ENCODE data around the gene ABCC1. TPM values are rescaled to one million over a fixed set of nuclear protein-coding genes. Genes with fewer than 3 reads are reported as not detected.
A peak's percentile ranks its signal among the peaks of the same experiment; 100 is the strongest.

The ABCC1 gene
- polyA plus RNA-seq, 1 donor from 2014 or later = 5.8 TPM

- Mint-ChIP-seq H3K27ac (no peak overlapping the region), H3K27me3 (no peaks in the 10 kb centered on the region), H3K9me3 (peaks cover 5 to 16% (median 8%) of the 10 kb centered on the region in 3 donors)
These were observed 35.7 kb downstream of the ABCC1 start for GRCh38 chr16:15985144-15985543.

GRCh38 chr16:15986261-15986660 is 36.8 kb downstream of the ABCC1 start:
- Mint-ChIP-seq H3K36me3 (peaks cover 11% of the 10 kb centered on the region), H3K4me1 (peaks cover 19 to 25% (median 20%) of the 10 kb centered on the region in 3 donors), H3K4me3 (peak overlapping the region in 1 of 4 donors; percentile 75), H3K27ac (peak overlapping the region in 1 of 3 donors; percentile 86), H3K9me3 (peaks cover 3 to 9% (median 8%) of the 10 kb centered on the region in 3 donors), H3K27me3 (no peaks in the 10 kb centered on the region)

More at GRCh38 chr16:15985144-15985543, 35.7 kb downstream of the ABCC1 start:
- H3K4me1 Mint-ChIP-seq = peaks cover 9 to 21% (median 13%) of the 10 kb centered on the region in 3 donors
- H3K4me3 Mint-ChIP-seq = no peak overlapping the region
- H3K36me3 Mint-ChIP-seq = peaks cover 11% of the 10 kb centered on the region

- Mint-ChIP-seq H3K4me1 (peaks cover 19 to 28% (median 24%) of the 10 kb centered on the region in 3 donors), H3K4me3 (no peak overlapping the region), H3K9me3 (peaks cover 0 to 2% (median 0%) of the 10 kb centered on the region in 3 donors)
These were observed 39.0 kb downstream of the ABCC1 start for GRCh38 chr16:15988268-15989013.

GRCh38 chr16:15990902-15991301 is 41.5 kb downstream of the ABCC1 start:
- Mint-ChIP-seq H3K27ac (peak overlapping the region in 1 of 3 donors; percentile 86), H3K36me3 (peaks cover 4% of the 10 kb centered on the region), H3K9me3 (peaks cover 0 to 2% (median 0%) of the 10 kb centered on the region in 3 donors), H3K4me3 (peak overlapping the region in 1 of 4 donors; percentile 56), H3K27me3 (no peaks in the 10 kb centered on the region), H3K4me1 (peaks cover 29 to 38% (median 31%) of the 10 kb centered on the region in 3 donors)

More at GRCh38 chr16:15988268-15989013, 39.0 kb downstream of the ABCC1 start:
- H3K27me3 Mint-ChIP-seq = no peaks in the 10 kb centered on the region
- H3K36me3 Mint-ChIP-seq = peaks cover 4% of the 10 kb centered on the region
- H3K27ac Mint-ChIP-seq = peak overlapping the region in 1 of 3 donors; percentile 13

- H3K36me3 Mint-ChIP-seq = peaks cover 4% of the 10 kb centered on the region
- no peaks in the 10 kb centered on the region for H3K27me3 Mint-ChIP-seq
- H3K4me1 Mint-ChIP-seq = peaks cover 22 to 32% (median 30%) of the 10 kb centered on the region in 3 donors
- H3K9me3 Mint-ChIP-seq = peaks cover 0 to 2% (median 0%) of the 10 kb centered on the region in 3 donors
- H3K27ac Mint-ChIP-seq = peak overlapping the region in 1 of 3 donors; percentile 77
- no peak overlapping the region for H3K4me3 Mint-ChIP-seq
These were observed 43.7 kb downstream of the ABCC1 start for GRCh38 chr16:15993128-15993527.

- Mint-ChIP-seq H3K4me1 (peaks cover 25 to 33% (median 30%) of the 10 kb centered on the region in 3 donors), H3K4me3 (no peak overlapping the region), H3K27me3 (no peaks in the 10 kb centered on the region), H3K9me3 (peaks cover 0 to 2% (median 0%) of the 10 kb centered on the region in 3 donors), H3K27ac (peak overlapping the region in 2 of 3 donors; percentile 39 to 77), H3K36me3 (peaks cover 4% of the 10 kb centered on the region)
These were observed 44.1 kb downstream of the ABCC1 start for GRCh38 chr16:15993541-15993940.

GRCh38 chr16:15993946-15994665 is 44.7 kb downstream of the ABCC1 start:
- H3K27me3 Mint-ChIP-seq = no peaks in the 10 kb centered on the region
- peaks cover 0 to 2% (median 0%) of the 10 kb centered on the region in 3 donors for H3K9me3 Mint-ChIP-seq
- peak overlapping the region in 1 of 4 donors; percentile 39 for H3K4me3 Mint-ChIP-seq
- peaks cover 4% of the 10 kb centered on the region for H3K36me3 Mint-ChIP-seq
- H3K4me1 Mint-ChIP-seq = peaks cover 28 to 35% (median 32%) of the 10 kb centered on the region in 3 donors
- peak overlapping the region in 1 of 3 donors; percentile 39 for H3K27ac Mint-ChIP-seq

- H3K4me3 Mint-ChIP-seq = peak overlapping the region in 2 of 4 donors; percentile 44 to 54
- peaks cover 4% of the 10 kb centered on the region for H3K36me3 Mint-ChIP-seq
- H3K27me3 Mint-ChIP-seq = no peaks in the 10 kb centered on the region
- peaks cover 0 to 2% (median 0%) of the 10 kb centered on the region in 3 donors for H3K9me3 Mint-ChIP-seq
- peak overlapping the region in 1 of 3 donors; percentile 59 for H3K27ac Mint-ChIP-seq
- H3K4me1 Mint-ChIP-seq = peaks cover 25 to 33% (median 31%) of the 10 kb centered on the region in 3 donors
These were observed 47.2 kb downstream of the ABCC1 start for GRCh38 chr16:15996432-15997109.

- H3K27ac Mint-ChIP-seq = peak overlapping the region in 1 of 3 donors; percentile 52
- H3K9me3 Mint-ChIP-seq = no peaks in the 10 kb centered on the region
- peak overlapping the region in 1 of 4 donors; percentile 24 for H3K4me3 Mint-ChIP-seq
- H3K4me1 Mint-ChIP-seq = peaks cover 13 to 29% (median 27%) of the 10 kb centered on the region in 3 donors
- no peaks in the 10 kb centered on the region for H3K27me3 Mint-ChIP-seq
- peaks cover 4% of the 10 kb centered on the region for H3K36me3 Mint-ChIP-seq
These were observed 51.3 kb downstream of the ABCC1 start for GRCh38 chr16:16000685-16001084.

- peaks cover 17 to 32% (median 27%) of the 10 kb centered on the region in 3 donors for H3K4me1 Mint-ChIP-seq
These were observed 52.3 kb downstream of the ABCC1 start for GRCh38 chr16:16001596-16002255.

GRCh38 chr16:16003719-16004313 is 54.4 kb downstream of the ABCC1 start:
- H3K4me1 Mint-ChIP-seq = peaks cover 25 to 33% (median 33%) of the 10 kb centered on the region in 3 donors
- H3K27me3 Mint-ChIP-seq = peaks cover 4% of the 10 kb centered on the region
- peak overlapping the region in 1 of 3 donors; percentile 65 for H3K27ac Mint-ChIP-seq
- H3K9me3 Mint-ChIP-seq = peaks cover 0 to 2% (median 0%) of the 10 kb centered on the region in 3 donors
- peak overlapping the region in 1 of 4 donors; percentile 17 for H3K4me3 Mint-ChIP-seq
- peaks cover 5% of the 10 kb centered on the region for H3K36me3 Mint-ChIP-seq

More at GRCh38 chr16:16001596-16002255, 52.3 kb downstream of the ABCC1 start:
- H3K4me3 Mint-ChIP-seq = no peak overlapping the region
- no peaks in the 10 kb centered on the region for H3K27me3 Mint-ChIP-seq
- peak overlapping the region in 2 of 3 donors; percentile 39 to 63 for H3K27ac Mint-ChIP-seq
- H3K9me3 Mint-ChIP-seq = peaks cover 0 to under 1% (median 0%) of the 10 kb centered on the region in 3 donors
- peaks cover 4% of the 10 kb centered on the region for H3K36me3 Mint-ChIP-seq

- H3K27ac Mint-ChIP-seq = peak overlapping the region in 1 of 3 donors; percentile 65
- H3K4me1 Mint-ChIP-seq = peaks cover 30 to 38% (median 38%) of the 10 kb centered on the region in 3 donors
- H3K4me3 Mint-ChIP-seq = peak overlapping the region in 1 of 4 donors; percentile 17
- peaks cover 7% of the 10 kb centered on the region for H3K36me3 Mint-ChIP-seq
- H3K27me3 Mint-ChIP-seq = peaks cover 4% of the 10 kb centered on the region
- H3K9me3 Mint-ChIP-seq = peaks cover 0 to 2% (median 0%) of the 10 kb centered on the region in 3 donors
These were observed 54.9 kb downstream of the ABCC1 start for GRCh38 chr16:16004314-16004749.

- H3K4me3 Mint-ChIP-seq = no peak overlapping the region
These were observed 56.3 kb downstream of the ABCC1 start for GRCh38 chr16:16005721-16006120.

More at GRCh38 chr16:16005721-16006120, 56.3 kb downstream of the ABCC1 start:
- Mint-ChIP-seq H3K36me3 (peaks cover 10% of the 10 kb centered on the region), H3K4me1 (peaks cover 27 to 48% (median 39%) of the 10 kb centered on the region in 3 donors), H3K9me3 (peaks cover 0 to 2% (median 0%) of the 10 kb centered on the region in 3 donors), H3K27me3 (peaks cover 4% of the 10 kb centered on the region), H3K27ac (peak overlapping the region in 1 of 3 donors; percentile 98)
